Activated CD8-positive, alpha-beta memory T cell treated with anti-CD3 and anti-CD28 coated beads, Interleukin-2, amount 50 U/mL, for 1 hour (primary cell): ENCODE measurements around the gene TMTC4.
"Not testable (repeated sequence)": the region's sequence is repeated elsewhere in the genome, so short reads cannot be mapped to it uniquely, and the experiment has no call there.

Experiments used
- DNase-seq: peaks from one replicate; pipeline ENCODE4 v3.0.0-alpha.2; 2020; ENCODE audit errors: extremely low read depth

Gene TMTC4

GRCh38 chr13:100627120-100627519, 47.5 kb downstream of the TMTC4 start:
- no peak for DNase-seq

- DNase-seq, result no peak
Observed at GRCh38 chr13:100625447-100625846, 49.1 kb downstream of the TMTC4 start.

- no peak for DNase-seq
Observed at GRCh38 chr13:100620792-100621191, 53.8 kb downstream of the TMTC4 start.

- DNase-seq, result no peak
Observed at GRCh38 chr13:100619940-100620339, 54.7 kb downstream of the TMTC4 start.

GRCh38 chr13:100618897-100619296, 55.7 kb downstream of the TMTC4 start:
- DNase-seq, result not testable (repeated sequence)

GRCh38 chr13:100613031-100613430, 61.6 kb downstream of the TMTC4 start:
- no peak for DNase-seq

- DNase-seq, result no peak
Observed at GRCh38 chr13:100611678-100612492, 62.7 kb downstream of the TMTC4 start.

GRCh38 chr13:100610391-100611347, 63.9 kb downstream of the TMTC4 start:
- no peak for DNase-seq

GRCh38 chr13:100608906-100609305, 65.7 kb downstream of the TMTC4 start:
- DNase-seq, result no peak

- DNase-seq, result no peak
Observed at GRCh38 chr13:100608489-100608888, 66.1 kb downstream of the TMTC4 start.

- DNase-seq, result no peak
Observed at GRCh38 chr13:100604918-100605710, 69.5 kb downstream of the TMTC4 start.

- no peak for DNase-seq
Observed at GRCh38 chr13:100602493-100603111, 72.0 kb downstream of the TMTC4 start.

- DNase-seq, result no peak
Observed at GRCh38 chr13:100601716-100602115, 72.9 kb downstream of the TMTC4 start.

GRCh38 chr13:100600915-100601314, 73.7 kb downstream of the TMTC4 start:
- DNase-seq, result no peak

GRCh38 chr13:100600461-100600860, 74.1 kb downstream of the TMTC4 start:
- no peak for DNase-seq

GRCh38 chr13:100597253-100597652, 77.3 kb downstream of the TMTC4 start:
- no peak for DNase-seq

GRCh38 chr13:100596516-100596915, 78.1 kb downstream of the TMTC4 start:
- no peak for DNase-seq

GRCh38 chr13:100594731-100595130, 79.9 kb downstream of the TMTC4 start:
- DNase-seq, result no peak

- DNase-seq, result no peak
Observed at GRCh38 chr13:100594255-100594654, 80.3 kb downstream of the TMTC4 start.

- no peak for DNase-seq
Observed at GRCh38 chr13:100589178-100589725, 85.3 kb downstream of the TMTC4 start.
